Activated T-cell treated with anti-CD3 and anti-CD28 coated beads for 4 hours (primary cell): ENCODE results near the gene CDYL2.

Experiments
- DNase-seq: peaks from one replicate; pipeline ENCODE4 v3.0.0-alpha.2; 2020

The CDYL2 gene

GRCh38 chr16:80618862-80619648, 185.3 kb downstream of the CDYL2 start:
- DNase-seq: no peak

GRCh38 chr16:80616362-80616761, 188.0 kb downstream of the CDYL2 start:
- no peak for DNase-seq

- DNase-seq: no peak
Measured at GRCh38 chr16:80615735-80616134, 188.7 kb downstream of the CDYL2 start.

GRCh38 chr16:80614908-80615671, 189.3 kb downstream of the CDYL2 start:
- DNase-seq: no peak

- DNase-seq: no peak
Measured at GRCh38 chr16:80612461-80613017, 191.9 kb downstream of the CDYL2 start.

GRCh38 chr16:80611930-80612327, 192.5 kb downstream of the CDYL2 start:
- DNase-seq: no peak

- no peak for DNase-seq
Measured at GRCh38 chr16:80611171-80611929, 193.0 kb downstream of the CDYL2 start.

- DNase-seq: no peak
Measured at GRCh38 chr16:80610481-80611156, 193.8 kb downstream of the CDYL2 start.

GRCh38 chr16:80608946-80609345, 195.5 kb downstream of the CDYL2 start:
- DNase-seq: no peak

GRCh38 chr16:80607204-80607603, 197.2 kb downstream of the CDYL2 start:
- DNase-seq: no peak

- no peak for DNase-seq
Measured at GRCh38 chr16:80606221-80606766, 198.1 kb downstream of the CDYL2 start.

- no peak for DNase-seq
Measured at GRCh38 chr16:80604600-80605355, 199.6 kb downstream of the CDYL2 start.

- DNase-seq: no peak
Measured at GRCh38 chr16:80602894-80603293, 201.5 kb downstream of the CDYL2 start.

GRCh38 chr16:80601182-80601581, 203.2 kb downstream of the CDYL2 start:
- no peak for DNase-seq

GRCh38 chr16:80599466-80599865, 204.9 kb downstream of the CDYL2 start:
- DNase-seq: no peak

- no peak for DNase-seq
Measured at GRCh38 chr16:80596507-80597207, 207.7 kb downstream of the CDYL2 start.

- DNase-seq: no peak
Measured at GRCh38 chr16:80594756-80595155, 209.6 kb downstream of the CDYL2 start.

GRCh38 chr16:80592273-80592672, 212.1 kb downstream of the CDYL2 start:
- no peak for DNase-seq

- DNase-seq: no peak
Measured at GRCh38 chr16:80591071-80591915, 213.1 kb downstream of the CDYL2 start.

GRCh38 chr16:80587071-80587470, 217.3 kb downstream of the CDYL2 start:
- no peak for DNase-seq
